Esophagus muscularis mucosa (tissue), 4 donors: ENCODE data around the gene OVOL2. TPM values are rescaled to one million over a fixed set of nuclear protein-coding genes. Genes with fewer than 3 reads are reported as not detected.
A peak's percentile ranks its signal among the peaks of the same experiment; 100 is the strongest.
"Not testable (repeated sequence)": the region's sequence is repeated elsewhere in the genome, so short reads cannot be mapped to it uniquely, and the experiment has no call there.

Source experiments
- DNase-seq: peaks from one replicate; pipeline ENCODE4 v3.0.0-alpha.2; 2017; ENCODE audit errors: extremely low spot score
- H3K27ac ChIP-seq, 4 donors: fragments of 200-600 bp; sonication (generic); replicated peaks in 1 of 4; 1 replicate in 3 of 4; 2 replicates in 1 of 4; pipeline ENCODE4 v1.5.1; 2016 to 2019; ENCODE audit warnings: mild to moderate bottlenecking in 1 of 4
- H3K27me3 ChIP-seq, 4 donors: fragments of 200-600 bp; sonication (generic); one replicate each; pipeline versions ENCODE4 v1.5.1 to v1.6.0; 2016 to 2019
- H3K36me3 ChIP-seq, 4 donors: fragments of 200-600 bp; sonication (generic); one replicate each; pipeline ENCODE4 v1.5.1; 2016 to 2019
- H3K4me1 ChIP-seq, 4 donors: fragments of 200-600 bp; sonication (generic); one replicate each; pipeline ENCODE4 v1.5.1; 2016 to 2019
- H3K4me3 ChIP-seq, 4 donors: fragments of 200-600 bp; sonication (generic); 1 replicate in 2 of 4; 2 replicates in 2 of 4; pipeline ENCODE4 v1.5.1; 2016 to 2019; ENCODE audit warnings: mild to moderate bottlenecking in 4 of 4, moderate library complexity in 1 of 4
- H3K9me3 ChIP-seq, 4 donors: fragments of 200-600 bp; sonication (generic); 1 replicate in 3 of 4; 2 replicates in 1 of 4; pipeline ENCODE4 v1.5.1; 2016 to 2019
- EP300 ChIP-seq: sonication (generic); formaldehyde crosslinking; IDR thresholded peaks from one replicate; pipeline ENCODE4 v1.6.1; 2017; ENCODE audit warnings: antibody characterized with exemption
- POLR2A ChIP-seq: fragments of 450-650 bp; IDR thresholded peaks from one replicate; pipeline ENCODE4 v1.6.1; 2017; ENCODE audit warnings: antibody characterized with exemption, moderate library complexity, mild to moderate bottlenecking, low read depth
- POLR2AphosphoS5 ChIP-seq, 2 donors: sonication (generic); formaldehyde crosslinking; IDR thresholded peaks; one replicate each; pipeline ENCODE4 v1.6.1; 2017; ENCODE audit warnings: antibody characterized with exemption in 2 of 2
- WGBS: methylation state at CpG from one replicate; pipeline ENCODE4 v1.1.5; 2018; 5-methylcytosine and 5-hydroxymethylcytosine counted together
- intact Hi-C: fragments of 100-400 bp; cut with DNase I; formaldehyde crosslinking; loops from one replicate; pipeline ENCODE4 v1.15.1; 2023
- total RNA-seq, 4 donors: library from RNA; depleted of rRNA; stranded (reverse); fragments of >200 nt; gene quantifications; one replicate each; pipeline versions ENCODE4 v1.1.0 to v1.2.1, GENCODE V29; 2016
- TF ChIP-seq, protein P1 (sequence below), 3 experiments: fragments of 200-600 bp in 2 of 3; fragments of 450-650 bp in 1 of 3; sonication (generic) in 2 of 3; IDR thresholded peaks; one replicate each; pipeline ENCODE4 v1.5.1; 2017 to 2019; ENCODE audit warnings: antibody characterized with exemption in 3 of 3, mild to moderate bottlenecking in 2 of 3, moderate library complexity in 1 of 3

The OVOL2 gene
- not detected for total RNA-seq

GRCh38 chr20:18057101-18057993, at the start of gene OVOL2:
TSS of gene OVOL2 (minus strand) at chr20:18057916. CDS start at chr20:18057634, 282 bp downstream.
- peaks cover 19 to 38% (median 34%) of the 10 kb centered on the region in 4 donors for H3K4me1 ChIP-seq
- no peaks in the 10 kb centered on the region for H3K9me3 ChIP-seq
- no peak for DNase-seq
- no peaks in the 10 kb centered on the region for H3K36me3 ChIP-seq
- whole genome bisulfite sequencing: 2% methylated on average over 17 of the region's 73 CpGs
- peak within 1 kb of the TSS; percentile 47 to 60 (median 52) for H3K4me3 ChIP-seq
- TF ChIP-seq POLR2AphosphoS5 (IDR thresholded peaks at IDR 0.05): no peak
- TF ChIP-seq EP300: no peak
- TF ChIP-seq POLR2A: no peak
- TF ChIP-seq, protein P1, sequence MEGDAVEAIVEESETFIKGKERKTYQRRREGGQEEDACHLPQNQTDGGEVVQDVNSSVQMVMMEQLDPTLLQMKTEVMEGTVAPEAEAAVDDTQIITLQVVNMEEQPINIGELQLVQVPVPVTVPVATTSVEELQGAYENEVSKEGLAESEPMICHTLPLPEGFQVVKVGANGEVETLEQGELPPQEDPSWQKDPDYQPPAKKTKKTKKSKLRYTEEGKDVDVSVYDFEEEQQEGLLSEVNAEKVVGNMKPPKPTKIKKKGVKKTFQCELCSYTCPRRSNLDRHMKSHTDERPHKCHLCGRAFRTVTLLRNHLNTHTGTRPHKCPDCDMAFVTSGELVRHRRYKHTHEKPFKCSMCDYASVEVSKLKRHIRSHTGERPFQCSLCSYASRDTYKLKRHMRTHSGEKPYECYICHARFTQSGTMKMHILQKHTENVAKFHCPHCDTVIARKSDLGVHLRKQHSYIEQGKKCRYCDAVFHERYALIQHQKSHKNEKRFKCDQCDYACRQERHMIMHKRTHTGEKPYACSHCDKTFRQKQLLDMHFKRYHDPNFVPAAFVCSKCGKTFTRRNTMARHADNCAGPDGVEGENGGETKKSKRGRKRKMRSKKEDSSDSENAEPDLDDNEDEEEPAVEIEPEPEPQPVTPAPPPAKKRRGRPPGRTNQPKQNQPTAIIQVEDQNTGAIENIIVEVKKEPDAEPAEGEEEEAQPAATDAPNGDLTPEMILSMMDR (IDR thresholded peaks at IDR 0.05): no peak
- intact Hi-C loops: no loop called here
- peaks cover 4 to 95% (median 46%) of the 10 kb centered on the region in 4 donors for H3K27me3 ChIP-seq
- peak within 1 kb of the TSS in 1 of 4 donors; percentile 13 for H3K27ac ChIP-seq

DNA sequence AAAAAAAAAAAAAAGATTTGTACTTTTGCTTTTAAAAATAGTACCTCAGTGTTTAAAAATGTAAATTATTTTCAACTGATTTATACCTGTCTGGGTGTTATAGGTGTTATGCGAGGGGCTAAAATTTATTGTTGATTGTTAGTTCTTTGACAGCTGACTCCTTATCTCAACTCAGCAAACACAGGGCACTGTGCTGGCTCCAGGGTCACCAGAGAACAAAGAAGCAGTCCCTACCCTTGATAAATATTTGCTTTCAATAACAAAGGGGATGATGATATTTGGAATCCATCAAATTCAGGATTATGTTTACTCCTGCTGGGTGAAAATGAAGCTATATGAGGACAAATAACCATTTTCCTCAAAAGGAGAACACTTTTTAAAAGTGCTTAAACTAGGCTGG, 45.8 kb upstream of the OVOL2 start:
- intact Hi-C loops: no loop called here
- TF ChIP-seq POLR2AphosphoS5 (IDR thresholded peaks at IDR 0.05) (no peak), EP300 (no peak), POLR2A (no peak)
- TF ChIP-seq, protein P1 (IDR thresholded peaks at IDR 0.05): no peak
- Histone ChIP-seq H3K27me3 (peaks cover 0 to 19% (median 0%) of the 10 kb centered on the region in 4 donors), H3K36me3 (no peaks in the 10 kb centered on the region), H3K4me3 (no peak overlapping the region), H3K4me1 (no peaks in the 10 kb centered on the region), H3K9me3 (no peaks in the 10 kb centered on the region), H3K27ac (no peak overlapping the region)
- 83% methylated on average over 1 of the region's 1 CpG for WGBS
- DNase-seq: no peak

DNA sequence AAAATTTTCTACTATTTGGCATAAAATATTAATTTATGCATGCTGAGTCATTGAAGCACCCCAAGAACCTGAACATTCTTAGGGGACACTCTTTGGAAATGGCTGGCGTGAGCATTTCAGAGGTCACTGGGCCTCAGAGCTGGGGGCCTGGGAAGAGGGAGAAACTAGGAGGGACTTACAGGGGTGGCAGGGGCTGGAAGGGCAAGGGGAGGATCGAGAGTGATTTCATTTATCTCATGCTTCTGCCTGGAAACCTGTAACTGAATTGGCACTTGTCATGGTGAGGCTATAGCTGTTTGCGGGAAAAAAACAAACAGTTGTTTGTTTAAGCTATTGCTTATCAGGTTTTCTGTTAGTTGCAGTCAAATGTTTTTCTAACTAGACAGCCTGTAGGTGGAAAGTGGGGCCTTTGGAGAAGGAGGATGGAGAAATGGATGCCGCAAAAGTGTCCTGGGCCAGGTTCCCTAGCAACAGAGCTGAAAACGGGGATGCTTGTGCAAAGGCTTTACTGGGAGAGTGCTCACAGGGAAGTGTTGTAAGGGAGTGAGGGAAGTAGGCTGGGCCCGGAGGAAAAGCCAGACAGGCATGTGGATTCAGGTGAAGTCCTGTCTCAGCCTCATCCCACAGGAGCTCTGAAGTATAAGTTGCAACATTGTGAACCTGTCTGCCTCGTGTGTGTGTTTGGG, 43.6 kb upstream of the OVOL2 start:
- peaks cover 0 to 19% (median 0%) of the 10 kb centered on the region in 4 donors for H3K27me3 ChIP-seq
- intact Hi-C loops: no loop called here
- H3K9me3 ChIP-seq: no peaks in the 10 kb centered on the region
- no peak overlapping the region for H3K27ac ChIP-seq
- DNase-seq: peak; percentile 80
- TF ChIP-seq POLR2A (no peak), POLR2AphosphoS5 (IDR thresholded peaks at IDR 0.05) (no peak), EP300 (no peak)
- TF ChIP-seq, protein P1 (IDR thresholded peaks at IDR 0.05): no peak
- no peaks in the 10 kb centered on the region for H3K36me3 ChIP-seq
- no peak overlapping the region for H3K4me3 ChIP-seq
- H3K4me1 ChIP-seq: no peaks in the 10 kb centered on the region
- 44% methylated on average over 7 of the region's 7 CpGs for WGBS

DNA sequence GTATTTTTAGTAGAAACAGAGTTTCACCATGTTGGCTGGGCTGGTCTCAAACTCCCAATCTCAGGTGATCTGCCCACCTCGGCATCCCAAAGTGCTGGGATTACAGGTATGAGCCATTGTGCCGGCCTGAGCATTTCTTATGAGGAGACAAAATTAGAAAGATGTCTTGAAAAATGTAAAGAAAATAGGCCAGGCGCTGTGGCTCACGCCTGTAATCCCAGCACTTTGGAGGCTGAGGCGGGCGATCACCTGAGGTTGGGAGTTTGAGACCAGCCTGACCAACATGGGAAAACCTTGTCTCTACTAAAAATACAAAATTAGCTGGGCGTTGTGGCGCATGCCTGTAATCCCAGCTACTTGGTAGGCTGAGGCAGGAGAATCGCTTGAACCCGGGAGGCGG, 42.9 kb upstream of the OVOL2 start:
- peak; percentile 47 for DNase-seq
- WGBS: 96% methylated on average over 11 of the region's 11 CpGs
- H3K4me1 ChIP-seq, intact Hi-C loops, H3K27ac ChIP-seq, H3K36me3 ChIP-seq, H3K4me3 ChIP-seq, H3K9me3 ChIP-seq: not testable (repeated sequence)
- peaks cover 0 to 19% (median 0%) of the 10 kb centered on the region in 4 donors for H3K27me3 ChIP-seq

DNA sequence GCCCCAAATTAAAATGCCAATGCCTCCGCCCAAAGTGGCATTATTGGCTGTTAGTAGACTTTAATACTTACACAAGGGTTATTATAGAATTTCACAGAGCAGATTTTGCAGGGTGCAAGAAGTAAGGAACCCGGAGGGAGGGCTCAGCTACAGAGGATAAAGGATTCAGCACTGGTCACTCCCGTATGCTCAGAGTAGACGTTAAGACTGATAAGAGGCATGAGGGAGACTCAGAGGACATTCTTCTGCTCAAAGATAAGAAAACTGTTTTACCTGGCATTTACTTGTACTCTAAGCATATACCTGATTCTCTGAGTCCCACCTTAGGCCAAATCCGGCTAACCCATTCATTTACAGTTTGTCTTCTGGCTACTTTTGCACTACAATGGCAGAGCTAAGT, 36.5 kb upstream of the OVOL2 start:
- H3K9me3 ChIP-seq: no peaks in the 10 kb centered on the region
- intact Hi-C loops: no loop called here

More for the DNA sequence above, 36.5 kb upstream of the OVOL2 start:
- peaks cover 0 to 3% (median 0%) of the 10 kb centered on the region in 4 donors for H3K27me3 ChIP-seq
- no peak overlapping the region for H3K27ac ChIP-seq
- DNase-seq: no peak
- 90% methylated on average over 5 of the region's 5 CpGs for WGBS
- H3K36me3 ChIP-seq: no peaks in the 10 kb centered on the region
- H3K4me3 ChIP-seq: no peak overlapping the region
- H3K4me1 ChIP-seq: no peaks in the 10 kb centered on the region
- TF ChIP-seq POLR2A (no peak), POLR2AphosphoS5 (IDR thresholded peaks at IDR 0.05) (no peak), EP300 (no peak)
- TF ChIP-seq, protein P1 (IDR thresholded peaks at IDR 0.05): no peak
